HepG2 (cell line): ENCODE measurements around the gene DSC2. TPM values are rescaled to one million over a fixed set of nuclear protein-coding genes. Genes with fewer than 3 reads are reported as not detected.

Experiments used
- ATAC-seq: fragments of 200-7000 bp; cut with Tn5 transposase; 3 replicates; pipeline ENCODE4 v1.9.1; 2020; ENCODE audit warnings: mild to moderate bottlenecking, moderate library complexity
- BruUV-seq: library from RNA; stranded (reverse); fragments of 400-500 nt; replicated peaks from 2 replicates; lab custom pipeline; 2021; lab: Mats Ljungman, UMichigan
- CTCF ChIA-PET: fragments of 300-600 bp; formaldehyde crosslinking; extraction: SDS; loops from one replicate; lab custom pipeline; 2021; ENCODE audit warnings: low total read pairs, inconsistent platforms, low intra/inter-chr PET ratio; lab: Yijun Ruan, JAX
- POLR2A ChIA-PET: fragments of 350-600 bp; sonication (Branson Sonifier 250); formaldehyde crosslinking; loops from one replicate; lab custom pipeline; 2020; ENCODE audit warnings: antibody characterized with exemption, inconsistent platforms; lab: Yijun Ruan, JAX
- DNase-seq: peaks from one replicate; pipeline ENCODE4 v3.0.0-alpha.2; 2015; ENCODE audit warnings: low spot score
- FAIRE-seq: peaks from 3 replicates; lab custom pipeline; 2011; peaks lifted over from hg19 to GRCh38; lab: Jason Lieb, UNC
- H2AFZ ChIP-seq: one replicate; pipeline ENCODE4 v1.6.1; 2011; ENCODE audit warnings: low read length, inconsistent platforms
- H3K27ac ChIP-seq: fragments of 300-600 bp; 3 replicates; pipeline ENCODE4 v1.8.0; 2011; ENCODE audit warnings: mixed run types, mild to moderate bottlenecking, mixed read lengths, low read length, inconsistent platforms; ENCODE audit not compliant: insufficient read depth; ENCODE audit errors: extremely low read length
- H3K27me3 ChIP-seq, 2 experiments: fragments of 200-600 bp in 1 of 2; 2 replicates in 1 of 2; 3 replicates in 1 of 2; pipeline versions ENCODE4 v1.6.0 to v1.8.0; 2011; ENCODE audit warnings: low read length in 2 of 2, mild to moderate bottlenecking in 2 of 2, moderate library complexity in 2 of 2, inconsistent platforms in 1 of 2; ENCODE audit not compliant: insufficient read depth in 2 of 2, control insufficient read depth in 1 of 2
- H3K36me3 ChIP-seq, 2 experiments: fragments of 200-600 bp in 1 of 2; replicated peaks in 1 of 2; 2 replicates in 1 of 2; 3 replicates in 1 of 2; pipeline versions ENCODE4 v1.5.1 to v1.8.0; 2011; ENCODE audit warnings: low read length in 2 of 2, inconsistent platforms in 1 of 2; ENCODE audit not compliant: insufficient read depth in 2 of 2, control insufficient read depth in 1 of 2
- H3K4me1 ChIP-seq: 2 replicates; pipeline ENCODE4 v1.5.1; 2012; ENCODE audit warnings: low read length, inconsistent platforms; ENCODE audit not compliant: insufficient read depth
- H3K4me2 ChIP-seq: 2 replicates; pipeline ENCODE4 v1.6.0; 2011; ENCODE audit warnings: low read depth, low read length, inconsistent platforms
- H3K4me3 ChIP-seq, 3 experiments: fragments of 200-600 bp in 1 of 3; sonication (generic), shearing (Covaris generic) in 1 of 3; replicated peaks in 1 of 3; 2 replicates each; pipeline ENCODE4 v1.5.1; 2011 to 2016; ENCODE audit warnings: low read length in 3 of 3, inconsistent platforms in 2 of 3, low read depth in 2 of 3, mild to moderate bottlenecking in 2 of 3, control low read depth in 1 of 3, mixed read lengths in 1 of 3; ENCODE audit not compliant: insufficient read depth in 1 of 3
- H3K79me2 ChIP-seq: one replicate; pipeline ENCODE4 v1.6.1; 2011; ENCODE audit warnings: low read length, inconsistent platforms; ENCODE audit not compliant: insufficient read depth
- H3K9ac ChIP-seq: 2 replicates; pipeline ENCODE4 v1.6.0; 2011; ENCODE audit warnings: mild to moderate bottlenecking, low read depth, low read length, inconsistent platforms; ENCODE audit not compliant: insufficient read depth
- H3K9me3 ChIP-seq: 2 replicates; pipeline ENCODE4 v1.5.1; 2012; ENCODE audit warnings: mild to moderate bottlenecking, low read length
- H4K20me1 ChIP-seq: 2 replicates; pipeline ENCODE4 v1.6.0; 2011; ENCODE audit warnings: inconsistent platforms, mild to moderate bottlenecking, low read length, moderate library complexity; ENCODE audit not compliant: insufficient read depth
- GZF1 ChIP-seq: sonication (generic); formaldehyde crosslinking; IDR thresholded peaks from 2 replicates; pipeline ENCODE4 v1.5.1; 2020; ENCODE audit warnings: mild to moderate bottlenecking, missing genetic modification reagents
- IKZF4 ChIP-seq: sonication (generic); formaldehyde crosslinking; IDR thresholded peaks from 2 replicates; pipeline ENCODE4 v1.5.1; 2020; ENCODE audit warnings: borderline replicate concordance, mild to moderate bottlenecking, low read depth, missing genetic modification reagents; ENCODE audit errors: not compliant biosample characterization
- MXI1 ChIP-seq: IDR thresholded peaks from 3 replicates; pipeline ENCODE4 v1.6.1; 2012; ENCODE audit warnings: low read depth, low read length, inconsistent platforms, borderline replicate concordance
- RBM39 ChIP-seq: fragments of 200-400 bp; formaldehyde crosslinking; IDR thresholded peaks from one replicate; pipeline ENCODE4 v1.6.1; 2018; ENCODE audit warnings: antibody characterized with exemption, mild to moderate bottlenecking, low read depth, low read length; ENCODE audit not compliant: poor library complexity, severe bottlenecking
- SRF ChIP-seq: IDR thresholded peaks from 2 replicates; pipeline ENCODE4 v1.6.1; 2011; ENCODE audit warnings: mild to moderate bottlenecking, low read depth, low read length, moderate library complexity
- THRA ChIP-seq: sonication (generic); formaldehyde crosslinking; IDR thresholded peaks from 2 replicates; pipeline ENCODE4 v1.4.0; 2020; ENCODE audit warnings: missing genetic modification reagents, borderline replicate concordance
- ZEB1 ChIP-seq: IDR thresholded peaks from 2 replicates; pipeline ENCODE4 v1.6.1; 2012; ENCODE audit warnings: mild to moderate bottlenecking, low read depth, inconsistent platforms; ENCODE audit not compliant: insufficient replicate concordance
- WGBS: methylation state at CpG from one replicate; pipeline ENCODE4 v1.1.6; 2017; ENCODE audit warnings: low lambda C conversion rate; 5-methylcytosine and 5-hydroxymethylcytosine counted together
- in situ Hi-C: cut with HindIII; loops from 2 replicates; pipeline ENCODE4 v1.10.0; 2017; ENCODE audit warnings: low pct_unique_long_range_greater_than_20kb; ENCODE audit not compliant: extremely low pct_ligation_motif_present
- intact Hi-C: fragments of 100-400 bp; cut with micrococcal nuclease; formaldehyde crosslinking; loops from one replicate; pipeline ENCODE4 v1.10.0; 2022; ENCODE audit not compliant: unreplicated experiment
- polyA plus RNA-seq, 8 experiments: library from polyadenylated mRNA; depleted of rRNA in 3 of 8; stranded (reverse) in 7 of 8; unstranded in 1 of 8; fragments of >200 nt; fragmentation: Illumina TruSeq in 4 of 8; extraction: Trizol in 4 of 8; gene quantifications; 2 replicates each; pipeline versions ENCODE4 v1.2.1 to v1.2.3, GENCODE V29; 2011 to 2016; ENCODE audit warnings: low read depth in 4 of 8, missing spikeins in 1 of 8, mixed read lengths in 1 of 8; ENCODE audit not compliant: insufficient read depth in 1 of 8
- total RNA-seq, 5 experiments: library from RNA; depleted of rRNA; stranded (reverse); fragments of >200 nt; fragmentation: Illumina TruSeq; extraction: Trizol; gene quantifications; 2 replicates each; pipeline ENCODE4 v1.2.3, GENCODE V29; 2016; ENCODE audit warnings: low read depth in 1 of 5

Gene DSC2
- total and polyA plus RNA-seq, 2 of the 13 experiments (the other 11 are each of a cell fraction or from before 2014, with no cell fraction given) = 7.2 to 24.9 TPM

- Histone ChIP-seq H3K4me1 (peaks cover 35% of the 10 kb centered on the region), H3K9me3 (no peaks in the 10 kb centered on the region), H3K4me2 (peak overlapping the region; percentile 76), H3K27ac (peak overlapping the region; percentile 97), H3K4me3 (peak overlapping the region; percentile 79 to 90 (median 90)), H3K36me3 (no peaks in the 10 kb centered on the region), H3K9ac (peak overlapping the region; percentile 90), H4K20me1 (no peaks in the 10 kb centered on the region), H3K79me2 (peaks cover 50% of the 10 kb centered on the region), H3K27me3 (no peaks in the 10 kb centered on the region; a peak in 1 of 5 replicates), H2AFZ (no peak overlapping the region)
- in situ Hi-C loops = loop anchor here (5.0 kb wide), 1 partner anchor 142 kb away; no protein-coding TSS in a partner anchor
- TF ChIP-seq RBM39 (peak; percentile 7), MXI1 (no peak), SRF (peak; percentile 87; the same call in 1 of the 2 replicates), IKZF4 (CRISPR knock-in tag) (peak; percentile 4), GZF1 (CRISPR knock-in tag) (no peak), THRA (0 out of 2 replicates have a peak, but pooled peaks have one; percentile 9), ZEB1 (peak; percentile 19)
- ATAC-seq (peak; percentile 42), DNase-seq (peak; percentile 43), FAIRE-seq (peak; percentile 4)
- CTCF ChIA-PET = no interaction called here
- 3% methylated on average over 23 of the region's 23 CpGs for WGBS
- POLR2A ChIA-PET = interaction anchor here (0.7 to 4.9 kb wide), 8 partner anchors 103 to 491 kb away, joined by 3 to 50 read pairs (median 6); partner anchors contain the start of gene TTR
- intact Hi-C loops = loop anchor here (1.0 to 10.0 kb wide), 6 partner anchors 56 to 412 kb away; partner anchors contain the start of genes DSC3 and DSG2
- no TSS peak for BruUV-seq
Measured at GRCh38 chr18:31100436-31101182, 1.6 kb downstream of the DSC2 start.
